ENCODE measurements around the gene PLCG1. TPM values are rescaled to one million over a fixed set of nuclear protein-coding genes. Genes with fewer than 3 reads are reported as not detected.

PLCG1 gene
- 163 and 196 TPM in 2 replicates for total RNA-seq (2014; rRNA removed; shearing (Covaris generic))

DNA sequence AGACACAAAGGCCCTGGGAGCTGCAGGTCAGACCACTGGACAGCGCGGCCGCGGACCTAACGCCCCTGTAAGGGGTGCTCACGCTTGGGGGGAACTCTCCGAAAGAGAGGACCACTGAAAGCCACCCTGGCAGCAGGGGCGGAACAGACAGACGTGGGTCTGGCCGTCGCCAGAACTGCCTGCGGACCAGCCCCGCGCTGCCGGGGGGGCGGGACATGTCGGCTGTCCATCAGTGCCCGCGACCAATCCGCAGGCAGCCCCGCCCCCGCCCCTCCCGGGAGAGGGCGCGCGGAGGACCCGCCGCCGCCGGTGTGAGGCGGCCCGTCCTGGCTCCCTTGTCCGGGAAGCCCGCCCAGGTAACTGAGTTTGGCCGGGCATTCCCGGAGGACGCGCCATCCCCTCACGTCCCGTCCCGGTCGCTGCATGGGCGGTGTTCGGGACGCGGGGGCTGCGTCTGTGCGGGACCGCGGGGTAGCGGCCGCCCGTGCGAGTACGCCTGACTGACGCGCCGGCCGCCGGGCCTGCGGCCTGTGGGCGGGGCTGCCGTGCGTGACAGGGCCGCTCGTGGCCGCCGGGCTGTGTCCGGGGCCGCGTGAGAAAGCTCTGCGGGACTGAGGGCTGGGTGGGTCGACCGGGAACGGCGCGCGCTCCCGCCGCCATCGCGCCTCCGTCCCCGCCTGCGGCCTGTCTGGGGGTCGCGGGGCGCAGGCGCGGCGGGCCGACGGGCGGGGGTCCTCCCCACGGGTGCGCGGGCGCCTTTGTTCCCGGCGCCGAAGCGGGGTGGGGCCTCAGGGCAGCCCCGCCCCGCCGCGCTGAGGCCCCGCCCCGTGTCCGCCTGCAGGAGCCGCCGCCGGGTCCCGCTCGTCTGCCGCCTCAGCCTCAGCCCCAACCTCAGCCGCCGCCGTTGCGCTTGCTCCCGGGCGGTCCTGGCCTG lies at the start of gene PLCG1:
Gene PLCG1 (plus strand): TSS at position 864 of the 934 bp plus-strand sequence. CDS start 99 bp downstream, outside the sequence.
- Histone ChIP-seq H3K27me3 (no peaks in the 10 kb centered on the region), H3K4me3 (peak within 1 kb of the TSS; percentile 94), H3K9me3 (replicated peaks) (no peaks in the 10 kb centered on the region), H3K4me1 (peaks cover 30% of the 10 kb centered on the region), H3K36me3 (no peaks in the 10 kb centered on the region; the same call in 1 of the 2 replicates), H3K27ac (peak within 1 kb of the TSS; percentile 81)
- peak; percentile 91 to 93 for DNase-seq

DNA sequence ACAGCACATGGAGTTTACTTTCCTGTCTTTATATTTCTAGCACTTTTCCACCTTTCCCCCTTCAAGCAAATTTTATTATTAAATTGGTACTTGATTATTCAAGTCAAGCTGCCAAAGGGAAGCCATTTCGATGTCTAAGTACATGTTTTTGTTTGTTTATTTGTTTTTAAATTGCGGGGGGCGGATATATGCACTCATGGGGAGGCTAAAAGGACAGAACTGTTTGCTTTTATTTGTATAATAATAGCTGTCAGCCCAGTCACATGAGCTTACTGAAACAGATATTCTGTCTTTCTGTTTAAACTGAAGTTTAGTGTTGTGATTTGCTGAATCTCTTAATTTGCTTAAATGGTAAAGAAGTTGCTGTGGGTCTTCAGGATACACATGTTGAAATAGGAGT lies 49.6 kb upstream of the PLCG1 start:
- DNase-seq = no peak
- H3K9me3 ChIP-seq (replicated peaks) = no peaks in the 10 kb centered on the region
- no peaks in the 10 kb centered on the region for H3K4me1 ChIP-seq
- H3K27ac ChIP-seq = no peak overlapping the region
- no peak overlapping the region for H3K4me3 ChIP-seq
- H3K27me3 ChIP-seq = no peaks in the 10 kb centered on the region
- H3K36me3 ChIP-seq = peaks cover 83% of the 10 kb centered on the region

DNA sequence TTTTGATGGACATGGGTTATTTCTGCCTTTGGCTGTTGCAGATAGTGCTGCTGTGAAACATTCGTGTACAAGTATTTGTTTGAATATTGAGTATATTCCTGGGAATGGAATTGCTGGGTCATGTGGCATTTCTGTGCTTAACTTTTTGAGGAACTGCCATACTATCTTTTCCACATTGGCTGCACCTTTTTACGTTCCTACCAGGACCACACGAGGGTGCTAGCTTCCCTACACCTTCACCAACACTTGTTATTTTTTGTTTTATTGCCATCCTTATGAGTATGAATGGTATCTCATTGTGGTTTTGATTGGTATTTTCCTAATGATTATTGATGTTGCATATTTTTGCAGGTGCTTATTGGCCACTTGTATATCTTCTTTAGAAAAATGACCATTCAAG lies 47.8 kb upstream of the PLCG1 start:
- Histone ChIP-seq H3K27ac (no peak overlapping the region), H3K9me3 (replicated peaks) (no peaks in the 10 kb centered on the region), H3K4me1 (no peaks in the 10 kb centered on the region), H3K4me3 (no peak overlapping the region), H3K36me3 (peaks cover 83% of the 10 kb centered on the region), H3K27me3 (no peaks in the 10 kb centered on the region)
- DNase-seq = no peak

DNA sequence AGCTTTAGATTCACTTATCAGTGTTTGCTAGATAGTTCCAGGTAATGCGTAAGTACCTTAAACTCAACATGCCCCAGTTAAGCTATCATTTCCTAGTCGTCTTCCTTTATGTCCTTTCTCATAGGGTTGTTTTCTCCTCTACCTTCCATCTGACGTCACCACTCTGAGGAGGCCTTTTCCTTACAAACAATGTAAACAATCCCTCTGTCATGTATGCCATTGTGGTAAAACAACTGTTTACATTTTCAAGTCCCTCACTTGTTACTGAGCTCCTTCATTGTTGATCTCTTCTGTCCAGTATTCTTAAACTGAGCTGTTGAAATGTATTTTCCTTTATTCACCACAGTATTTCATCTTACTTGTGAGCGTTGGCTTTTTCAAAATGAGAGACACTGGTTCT lies 45.4 kb upstream of the PLCG1 start:
- H3K4me1 ChIP-seq = no peaks in the 10 kb centered on the region
- H3K27ac ChIP-seq = no peak overlapping the region
- no peaks in the 10 kb centered on the region for H3K9me3 ChIP-seq (replicated peaks)
- no peak for DNase-seq
- peaks cover 85% of the 10 kb centered on the region for H3K36me3 ChIP-seq
- no peak overlapping the region for H3K4me3 ChIP-seq
- H3K27me3 ChIP-seq = no peaks in the 10 kb centered on the region

- no peaks in the 10 kb centered on the region for H3K4me1 ChIP-seq
- H3K27me3 ChIP-seq = no peaks in the 10 kb centered on the region
- H3K4me3 ChIP-seq = no peak overlapping the region
- H3K36me3 ChIP-seq = peaks cover 88% of the 10 kb centered on the region
- H3K9me3 ChIP-seq (replicated peaks) = no peaks in the 10 kb centered on the region
- no peak for DNase-seq
- no peak overlapping the region for H3K27ac ChIP-seq
These were observed 42.8 kb upstream of the PLCG1 start for GRCh38 chr20:41094353-41095055.

- no peaks in the 10 kb centered on the region for H3K27me3 ChIP-seq
- H3K4me3 ChIP-seq = no peak overlapping the region
- peak; percentile 48 to 87 for DNase-seq
- peaks cover 93% of the 10 kb centered on the region for H3K36me3 ChIP-seq
- H3K4me1 ChIP-seq = no peaks in the 10 kb centered on the region
- H3K9me3 ChIP-seq (replicated peaks) = no peaks in the 10 kb centered on the region
- H3K27ac ChIP-seq = no peak overlapping the region
These were observed 42.0 kb upstream of the PLCG1 start for GRCh38 chr20:41095110-41095969.

DNA sequence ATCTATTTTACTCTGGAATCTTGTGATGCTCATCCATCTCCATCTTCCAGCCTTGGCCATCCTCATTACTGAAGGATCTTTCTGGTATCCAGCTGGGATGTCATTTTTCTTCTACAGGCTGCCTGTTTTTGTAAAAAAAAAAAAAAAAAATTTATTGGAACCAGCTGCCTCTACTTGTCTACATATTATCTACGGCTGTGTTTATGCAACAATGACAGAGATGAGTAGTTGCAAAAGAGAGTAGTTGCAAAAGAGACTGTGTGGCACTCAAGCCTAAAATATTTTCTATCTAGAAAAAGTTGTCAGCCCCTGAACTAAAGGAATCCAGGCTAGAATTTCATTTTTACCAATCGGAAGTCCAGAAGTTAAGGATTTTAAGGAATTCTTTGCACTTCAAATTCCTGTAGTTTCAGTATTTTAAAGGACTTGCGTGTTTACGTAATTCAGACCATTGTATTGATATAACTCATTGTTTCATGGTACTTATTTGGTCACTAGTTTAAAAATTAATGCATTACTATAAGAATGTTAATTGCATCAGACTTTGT lies 38.6 kb upstream of the PLCG1 start:
- H3K27ac ChIP-seq = no peak overlapping the region
- no peak overlapping the region for H3K4me3 ChIP-seq
- H3K36me3 ChIP-seq = peaks cover 99% of the 10 kb centered on the region
- no peaks in the 10 kb centered on the region for H3K9me3 ChIP-seq (replicated peaks)
- no peaks in the 10 kb centered on the region for H3K27me3 ChIP-seq
- H3K4me1 ChIP-seq = no peaks in the 10 kb centered on the region
- DNase-seq = no peak

DNA sequence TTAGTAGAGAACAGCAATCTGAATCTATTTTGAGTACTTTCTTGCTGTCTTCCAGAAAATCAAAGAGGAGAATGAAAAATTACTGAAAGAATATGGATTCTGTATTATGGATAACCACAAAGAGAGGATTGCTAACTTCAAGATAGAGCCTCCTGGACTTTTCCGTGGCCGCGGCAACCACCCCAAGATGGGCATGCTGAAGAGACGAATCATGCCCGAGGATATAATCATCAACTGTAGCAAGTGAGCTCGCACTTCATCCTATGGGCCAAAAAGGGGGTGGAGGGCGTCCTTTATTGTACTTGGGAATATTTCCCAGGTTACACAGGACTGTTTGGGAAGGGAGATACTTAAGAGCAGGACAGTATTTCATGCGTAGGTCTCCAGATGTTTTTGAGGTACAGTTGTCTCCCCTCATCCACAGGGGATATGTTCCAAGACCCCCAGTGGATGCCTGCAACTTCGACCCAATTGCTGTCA lies 37.3 kb upstream of the PLCG1 start:
- no peak for DNase-seq
- no peaks in the 10 kb centered on the region for H3K4me1 ChIP-seq

DNA sequence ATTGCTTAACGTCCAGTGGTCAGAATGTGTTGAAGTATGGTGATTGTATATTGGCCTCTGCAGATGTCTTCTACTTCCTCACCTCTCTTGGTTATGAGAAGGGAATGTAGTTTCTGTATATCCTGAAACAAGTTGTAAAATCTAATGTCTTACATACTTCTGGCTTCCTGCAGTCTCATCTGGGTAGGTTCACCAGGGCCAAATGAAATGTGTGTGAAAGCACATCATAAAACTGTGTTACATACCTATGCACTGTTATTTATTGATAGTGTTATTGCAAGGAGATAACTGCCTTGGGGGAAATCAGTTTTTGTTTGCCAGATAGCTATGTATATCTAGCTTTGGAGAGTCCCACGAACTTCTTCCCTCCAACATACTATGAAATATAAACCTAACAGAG lies 35.7 kb upstream of the PLCG1 start:
- Histone ChIP-seq H3K4me1 (no peaks in the 10 kb centered on the region), H3K27ac (no peak overlapping the region), H3K4me3 (no peak overlapping the region), H3K9me3 (replicated peaks) (no peaks in the 10 kb centered on the region), H3K36me3 (peaks cover 96% of the 10 kb centered on the region), H3K27me3 (no peaks in the 10 kb centered on the region)
- DNase-seq = no peak

More for the DNA sequence above, 37.3 kb upstream of the PLCG1 start:
- Histone ChIP-seq H3K4me3 (no peak overlapping the region), H3K36me3 (peaks cover 99% of the 10 kb centered on the region), H3K27ac (no peak overlapping the region), H3K9me3 (replicated peaks) (no peaks in the 10 kb centered on the region), H3K27me3 (no peaks in the 10 kb centered on the region)

DNA sequence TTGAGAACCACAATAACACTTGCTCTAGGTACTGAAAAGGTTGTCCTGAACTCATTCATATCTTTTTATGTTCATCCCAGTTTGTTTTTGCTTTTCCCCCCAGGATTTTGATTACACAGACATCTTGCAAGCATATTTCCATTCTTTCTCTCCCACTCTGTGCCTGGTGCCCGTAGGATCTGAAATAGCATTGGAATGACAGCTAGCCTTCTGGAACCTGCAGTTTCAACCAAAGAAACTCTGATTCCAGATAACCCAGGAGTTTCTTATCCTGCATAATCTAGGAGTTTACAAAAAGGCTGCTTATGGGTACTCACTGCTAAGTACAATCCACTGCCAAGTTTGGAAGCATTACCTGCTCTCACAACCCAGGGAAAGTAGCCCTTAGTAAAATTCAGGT lies 28.8 kb upstream of the PLCG1 start:
- H3K9me3 ChIP-seq (replicated peaks) = no peaks in the 10 kb centered on the region
- no peak for DNase-seq
- H3K4me1 ChIP-seq = no peaks in the 10 kb centered on the region
- H3K27me3 ChIP-seq = no peaks in the 10 kb centered on the region
- H3K4me3 ChIP-seq = no peak overlapping the region
- H3K36me3 ChIP-seq = peaks cover 95% of the 10 kb centered on the region
- H3K27ac ChIP-seq = no peak overlapping the region

- no peak overlapping the region for H3K27ac ChIP-seq
- peaks cover 93% of the 10 kb centered on the region for H3K36me3 ChIP-seq
- no peak for DNase-seq
- H3K4me3 ChIP-seq = no peak overlapping the region
- H3K27me3 ChIP-seq = no peaks in the 10 kb centered on the region
- H3K9me3 ChIP-seq (replicated peaks) = no peaks in the 10 kb centered on the region
- no peaks in the 10 kb centered on the region for H3K4me1 ChIP-seq
These were observed 27.3 kb upstream of the PLCG1 start for GRCh38 chr20:41110012-41110411.

DNA sequence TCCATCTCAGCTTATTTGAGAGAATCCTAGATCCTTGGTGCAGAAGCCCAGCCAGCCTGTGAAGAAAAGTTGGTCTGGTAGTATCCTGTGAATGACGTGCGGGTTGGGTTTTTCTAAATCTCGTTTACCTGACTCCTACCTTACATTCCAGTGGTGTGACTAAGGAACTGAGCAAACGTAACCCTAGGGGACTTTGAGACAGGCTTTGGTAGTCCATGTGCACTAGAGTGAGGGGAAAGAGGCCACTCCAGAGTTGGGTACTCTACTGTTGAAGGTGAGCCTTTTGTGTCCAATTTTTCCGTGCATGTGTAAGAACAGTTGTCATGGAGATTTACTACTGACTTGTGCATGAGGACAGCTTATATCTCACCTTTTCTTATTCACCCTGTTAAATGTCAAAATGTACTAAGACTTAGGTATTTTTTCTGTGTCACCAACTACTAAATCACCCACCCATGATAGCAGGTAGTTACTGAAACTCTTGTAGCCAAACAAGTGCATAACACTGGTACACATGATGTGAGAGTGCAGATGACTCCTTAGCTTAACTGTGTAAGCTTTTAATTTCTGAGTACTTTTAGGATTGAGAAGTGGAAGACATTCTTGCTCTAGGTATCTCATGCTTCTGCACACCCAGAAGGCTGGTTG lies 26.3 kb upstream of the PLCG1 start:
- H3K36me3 ChIP-seq = peaks cover 95% of the 10 kb centered on the region
- no peaks in the 10 kb centered on the region for H3K27me3 ChIP-seq
- no peak overlapping the region for H3K27ac ChIP-seq
- DNase-seq = no peak
- H3K4me1 ChIP-seq = no peaks in the 10 kb centered on the region
- H3K4me3 ChIP-seq = no peak overlapping the region
- H3K9me3 ChIP-seq (replicated peaks) = no peaks in the 10 kb centered on the region

GRCh38 chr20:41111578-41111951 lies 25.8 kb upstream of the PLCG1 start:
- no peak for DNase-seq
- no peaks in the 10 kb centered on the region for H3K9me3 ChIP-seq (replicated peaks)
- H3K27ac ChIP-seq = no peak overlapping the region
- H3K27me3 ChIP-seq = no peaks in the 10 kb centered on the region
- H3K4me1 ChIP-seq = no peaks in the 10 kb centered on the region
- H3K36me3 ChIP-seq = peaks cover 95% of the 10 kb centered on the region
- no peak overlapping the region for H3K4me3 ChIP-seq
